Retinal pigment epithelial cell (primary cell): ENCODE results near the gene CADPS.

Experiments used
- DNase-seq: peaks from one replicate; pipeline ENCODE4 v3.0.0-alpha.2; 2010; ENCODE audit warnings: low read depth
- H3K4me3 ChIP-seq: 2 replicates; pipeline ENCODE4 v1.5.1; 2011; ENCODE audit warnings: mild to moderate bottlenecking, low read length, control low read depth, moderate library complexity
- CTCF ChIP-seq: conservative IDR thresholded peaks from 2 replicates; pipeline ENCODE4 v1.5.1; 2011; ENCODE audit warnings: low read depth, low read length, control low read depth, inconsistent platforms

CADPS gene

GRCh38 chr3:62798000-62798399 lies 77.2 kb downstream of the CADPS start:
- TF ChIP-seq CTCF: no peak
- peak; percentile 3 for DNase-seq
- no peak overlapping the region for H3K4me3 ChIP-seq

- no peak for DNase-seq
- no peak overlapping the region for H3K4me3 ChIP-seq
- TF ChIP-seq CTCF: no peak
These were observed 78.1 kb downstream of the CADPS start for GRCh38 chr3:62797132-62797531.

GRCh38 chr3:62795978-62796657 lies 79.1 kb downstream of the CADPS start:
- no peak for TF ChIP-seq CTCF
- DNase-seq: no peak
- H3K4me3 ChIP-seq: no peak overlapping the region

- H3K4me3 ChIP-seq: no peak overlapping the region
- no peak for DNase-seq
- TF ChIP-seq CTCF: no peak
These were observed 81.3 kb downstream of the CADPS start for GRCh38 chr3:62793946-62794345.

GRCh38 chr3:62785384-62785783 lies 89.8 kb downstream of the CADPS start:
- no peak overlapping the region for H3K4me3 ChIP-seq
- DNase-seq: no peak
- no peak for TF ChIP-seq CTCF

- H3K4me3 ChIP-seq: no peak overlapping the region
These were observed 94.1 kb downstream of the CADPS start for GRCh38 chr3:62781121-62781520.

More at GRCh38 chr3:62781121-62781520, 94.1 kb downstream of the CADPS start:
- TF ChIP-seq CTCF: no peak
- DNase-seq: no peak
